GM12864 (cell line): Measurements from ENCODE around the gene BTD.
"Not testable (repeated sequence)": the region's sequence is repeated elsewhere in the genome, so short reads cannot be mapped to it uniquely, and the experiment has no call there.

Experiments
- DNase-seq: peaks from one replicate; pipeline ENCODE4 v3.0.0-alpha.2; 2011; ENCODE audit warnings: low read depth
- H3K4me3 ChIP-seq: 2 replicates; pipeline ENCODE4 v1.5.1; 2011; ENCODE audit warnings: mild to moderate bottlenecking, low read depth, low read length, control low read depth
- CTCF ChIP-seq: IDR thresholded peaks from 2 replicates; pipeline ENCODE4 v1.5.1; 2011; ENCODE audit warnings: low read depth, mild to moderate bottlenecking, moderate library complexity, low read length, control low read depth, inconsistent platforms; ENCODE audit errors: missing control alignments

The BTD gene

GRCh38 chr3:15601046-15601398 is 523 bp upstream of the BTD start:
- DNase-seq, result no peak
- peak overlapping the region; percentile 81 for H3K4me3 ChIP-seq
- TF ChIP-seq CTCF, result no peak

- no peak for TF ChIP-seq CTCF
- no peak for DNase-seq
- H3K4me3 ChIP-seq, result peak overlapping the region; percentile 81
Measured at GRCh38 chr3:15602146-15602536, 596 bp downstream of the BTD start.

- DNase-seq, H3K4me3 ChIP-seq: not testable (repeated sequence)
Measured at GRCh38 chr3:15602816-15603215, 1.3 kb downstream of the BTD start.

GRCh38 chr3:15604584-15604983 is 3.0 kb downstream of the BTD start:
- not testable (repeated sequence) for DNase-seq, H3K4me3 ChIP-seq

GRCh38 chr3:15606434-15606891 is 4.9 kb downstream of the BTD start:
- TF ChIP-seq CTCF, result no peak
- DNase-seq, result no peak
- H3K4me3 ChIP-seq, result no peak overlapping the region

- TF ChIP-seq CTCF, result no peak
Measured at GRCh38 chr3:15610082-15610759, 8.7 kb downstream of the BTD start.

GRCh38 chr3:15611018-15611417 is 9.5 kb downstream of the BTD start:
- DNase-seq, result no peak
- no peak overlapping the region for H3K4me3 ChIP-seq
- no peak for TF ChIP-seq CTCF

More at GRCh38 chr3:15610082-15610759, 8.7 kb downstream of the BTD start:
- no peak overlapping the region for H3K4me3 ChIP-seq
- no peak for DNase-seq

GRCh38 chr3:15612001-15612400 is 10.5 kb downstream of the BTD start:
- no peak overlapping the region for H3K4me3 ChIP-seq
- no peak for TF ChIP-seq CTCF
- DNase-seq, result no peak
